ENCODE results near the gene MEIOSIN. TPM values are rescaled to one million over a fixed set of nuclear protein-coding genes. Genes with fewer than 3 reads are reported as not detected.
A peak's percentile ranks its signal among the peaks of the same experiment; 100 is the strongest.
"Not testable (repeated sequence)": the region's sequence is repeated elsewhere in the genome, so short reads cannot be mapped to it uniquely, and the experiment has no call there.

Gene MEIOSIN, protein sequence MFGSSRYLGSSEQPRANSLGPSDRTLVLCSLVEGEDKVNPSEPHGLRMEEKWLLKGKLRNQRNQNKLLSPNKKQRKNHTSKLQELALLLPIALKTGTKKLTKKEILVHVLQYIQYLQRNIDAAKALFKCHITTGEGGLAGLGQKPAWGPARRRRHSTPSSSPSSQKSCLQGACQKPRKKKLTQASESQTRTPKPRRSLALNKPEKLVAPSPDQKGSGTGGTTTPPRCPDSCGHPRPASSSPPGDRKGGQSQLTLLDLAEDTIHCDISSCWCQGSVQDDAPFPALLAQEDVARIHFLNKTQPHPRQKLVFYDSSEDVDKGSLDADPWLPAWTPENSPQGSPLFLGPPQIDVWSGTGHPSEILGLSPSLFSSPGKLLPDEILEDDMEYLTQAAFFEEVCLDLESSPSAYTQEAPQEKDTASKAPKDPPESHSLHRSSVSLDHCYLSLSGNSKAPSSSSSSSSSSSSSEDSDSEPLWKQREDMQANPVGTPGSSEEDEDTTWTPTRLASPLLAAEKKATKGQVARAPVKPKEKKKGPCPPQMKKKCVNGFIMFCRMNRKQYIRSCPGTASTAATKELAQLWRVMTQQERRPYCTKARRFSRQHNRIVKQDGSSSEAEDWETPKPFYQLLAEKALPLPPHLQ
- total RNA-seq = not detected in 2 replicates

GRCh38 chr19:45733160-45733810 lies at the start of gene MEIOSIN:
Gene MEIOSIN (plus strand): TSS chr19:45733439. CDS start chr19:45735377, 1,938 bp downstream.
- DNase-seq (ENCODE audit: low read depth) = no peak
- no peak within 1 kb of the TSS for H3K4me3 ChIP-seq (ENCODE audit: low read depth, low read length)
- TF ChIP-seq, protein P1, sequence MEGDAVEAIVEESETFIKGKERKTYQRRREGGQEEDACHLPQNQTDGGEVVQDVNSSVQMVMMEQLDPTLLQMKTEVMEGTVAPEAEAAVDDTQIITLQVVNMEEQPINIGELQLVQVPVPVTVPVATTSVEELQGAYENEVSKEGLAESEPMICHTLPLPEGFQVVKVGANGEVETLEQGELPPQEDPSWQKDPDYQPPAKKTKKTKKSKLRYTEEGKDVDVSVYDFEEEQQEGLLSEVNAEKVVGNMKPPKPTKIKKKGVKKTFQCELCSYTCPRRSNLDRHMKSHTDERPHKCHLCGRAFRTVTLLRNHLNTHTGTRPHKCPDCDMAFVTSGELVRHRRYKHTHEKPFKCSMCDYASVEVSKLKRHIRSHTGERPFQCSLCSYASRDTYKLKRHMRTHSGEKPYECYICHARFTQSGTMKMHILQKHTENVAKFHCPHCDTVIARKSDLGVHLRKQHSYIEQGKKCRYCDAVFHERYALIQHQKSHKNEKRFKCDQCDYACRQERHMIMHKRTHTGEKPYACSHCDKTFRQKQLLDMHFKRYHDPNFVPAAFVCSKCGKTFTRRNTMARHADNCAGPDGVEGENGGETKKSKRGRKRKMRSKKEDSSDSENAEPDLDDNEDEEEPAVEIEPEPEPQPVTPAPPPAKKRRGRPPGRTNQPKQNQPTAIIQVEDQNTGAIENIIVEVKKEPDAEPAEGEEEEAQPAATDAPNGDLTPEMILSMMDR (conservative IDR thresholded peaks at IDR 0.05; ENCODE audit: low read depth, low read length) = no peak

DNA sequence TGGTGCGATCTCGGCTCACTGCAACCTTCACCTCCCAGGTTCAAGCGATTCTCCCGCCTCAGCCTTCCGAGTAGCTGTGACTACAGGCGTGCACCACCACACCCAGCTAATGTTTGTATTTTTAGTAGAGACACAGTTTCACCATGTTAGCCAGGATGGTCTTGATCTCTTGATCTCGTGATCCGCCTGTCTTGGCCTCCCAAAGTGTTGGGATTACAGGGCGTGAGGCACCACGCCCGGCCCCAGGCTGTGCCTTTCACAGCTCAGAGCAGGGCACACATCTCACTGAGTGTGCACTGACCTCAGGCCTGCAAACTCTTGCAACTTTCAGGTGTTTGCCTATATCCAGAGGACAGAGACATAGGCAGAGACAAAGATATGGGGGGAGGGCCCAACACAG lies 48.2 kb upstream of the MEIOSIN start:
- DNase-seq (ENCODE audit: low read depth); H3K4me3 ChIP-seq (ENCODE audit: low read depth, low read length): not testable (repeated sequence)

DNA sequence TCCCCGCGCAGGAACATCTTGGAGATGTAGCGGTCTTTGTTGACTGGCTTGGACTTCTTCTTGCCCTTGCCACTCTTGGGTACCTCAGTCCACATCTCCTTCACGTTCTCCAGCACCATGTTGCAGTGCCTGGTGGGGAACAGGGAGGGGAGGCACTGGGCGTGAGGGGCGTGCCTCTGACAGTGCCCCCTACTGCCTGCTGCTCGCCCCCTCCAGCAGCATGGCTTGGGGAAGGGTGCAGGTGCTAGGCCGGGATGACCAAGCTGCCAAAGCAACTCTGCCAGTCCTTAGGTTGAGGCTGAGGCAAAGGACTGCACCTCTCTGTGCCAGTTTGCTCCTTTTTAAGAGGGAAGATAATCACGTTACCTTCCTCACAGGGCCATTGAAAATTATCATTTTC lies 45.6 kb upstream of the MEIOSIN start:
- DNase-seq (ENCODE audit: low read depth) = no peak
- TF ChIP-seq, protein P1 (conservative IDR thresholded peaks at IDR 0.05; ENCODE audit: low read depth, low read length) = no peak
- H3K4me3 ChIP-seq (ENCODE audit: low read depth, low read length) = no peak overlapping the region

GRCh38 chr19:45691516-45692186 lies 41.6 kb upstream of the MEIOSIN start, which contains the start of gene SNRPD2:
Gene SNRPD2 (minus strand): TSS chr19:45691953. CDS start chr19:45691888, 65 bp downstream.
- peak; percentile 80 for DNase-seq (ENCODE audit: low read depth)
- peak within 1 kb of the TSS; percentile 65 for H3K4me3 ChIP-seq (ENCODE audit: low read depth, low read length)
- TF ChIP-seq, protein P1 (conservative IDR thresholded peaks at IDR 0.05; ENCODE audit: low read depth, low read length) = no peak

DNA sequence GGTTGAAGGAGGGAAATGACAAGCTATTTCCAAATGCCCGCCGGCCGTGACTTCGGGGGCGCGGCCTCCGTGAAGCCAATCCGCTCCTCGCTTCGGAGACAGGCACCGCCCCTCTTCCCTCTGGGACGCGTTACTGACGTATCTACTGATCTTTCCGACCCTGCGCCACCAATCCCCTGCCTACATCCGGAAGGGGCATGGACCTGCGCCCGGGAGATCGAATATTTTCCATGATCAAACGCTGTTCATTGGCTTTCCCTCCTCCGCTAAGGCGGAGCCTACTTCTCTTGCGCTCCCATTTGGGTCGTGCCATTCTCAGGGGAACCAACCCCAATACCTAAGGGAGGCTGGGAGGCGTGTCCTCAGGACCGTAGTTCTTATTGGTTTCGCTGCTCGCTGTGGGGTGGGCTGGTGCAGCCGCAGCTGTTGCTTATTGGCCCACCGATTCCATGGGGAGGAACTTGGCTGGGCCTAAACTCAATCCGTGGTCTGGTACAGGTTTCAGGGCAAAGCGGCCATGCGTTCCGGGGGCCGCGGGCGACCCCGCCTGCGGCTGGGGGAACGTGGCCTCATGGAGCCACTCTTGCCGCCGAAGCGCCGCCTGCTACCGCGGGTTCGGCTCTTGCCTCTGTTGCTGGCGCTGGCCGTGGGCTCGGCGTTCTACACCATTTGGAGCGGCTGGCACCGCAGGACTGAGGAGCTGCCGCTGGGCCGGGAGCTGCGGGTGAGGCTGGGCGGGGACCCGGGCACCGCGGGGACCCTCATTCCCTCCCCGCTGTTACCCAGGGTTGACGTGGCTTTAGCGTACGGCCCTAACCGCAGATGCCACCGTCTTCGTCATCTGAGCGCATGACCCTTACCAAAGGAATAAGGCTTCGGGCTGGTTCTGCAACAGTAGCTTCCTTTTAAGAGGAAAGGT lies 40.8 kb upstream of the MEIOSIN start, which contains the start of gene QPCTL:
QPCTL (plus strand) TSS at position 480 of the 919 bp plus-strand sequence; CDS start at position 518, 38 bp downstream.
- peak within 1 kb of the TSS; percentile 65 for H3K4me3 ChIP-seq (ENCODE audit: low read depth, low read length)
- TF ChIP-seq, protein P1 (conservative IDR thresholded peaks at IDR 0.05; ENCODE audit: low read depth, low read length) = no peak
- peak; percentile 98 for DNase-seq (ENCODE audit: low read depth)

GRCh38 chr19:45693106-45693788 lies 40.0 kb upstream of the MEIOSIN start:
- peak overlapping the region; percentile 65 for H3K4me3 ChIP-seq (ENCODE audit: low read depth, low read length)
- no peak for DNase-seq (ENCODE audit: low read depth)
- TF ChIP-seq, protein P1 (conservative IDR thresholded peaks at IDR 0.05; ENCODE audit: low read depth, low read length) = peak; percentile 94

Data from epithelial cell of proximal tubule (primary cell).